SJSA1 (cell line): ENCODE data around the gene KIR3DL3. TPM values are rescaled to one million over a fixed set of nuclear protein-coding genes. Genes with fewer than 3 reads are reported as not detected.
"Not testable (repeated sequence)": the region's sequence is repeated elsewhere in the genome, so short reads cannot be mapped to it uniquely, and the experiment has no call there.

ENCODE experiments used
- DNase-seq, 2 experiments: peaks; one replicate each; pipeline ENCODE4 v3.0.0-alpha.2; 2015 to 2020; ENCODE audit warnings: low spot score in 2 of 2, low read depth in 1 of 2
- H3K27ac ChIP-seq: fragments of 250-450 bp; sonication (Bioruptor Pico); 2 replicates; pipeline ENCODE4 v1.5.1; 2020; ENCODE audit warnings: mild to moderate bottlenecking, moderate library complexity
- H3K27me3 ChIP-seq: fragments of 250-450 bp; sonication (Bioruptor Pico); replicated peaks from 2 replicates; pipeline ENCODE4 v1.5.1; 2020; ENCODE audit warnings: mild to moderate bottlenecking, moderate library complexity
- H3K36me3 ChIP-seq: fragments of 250-450 bp; sonication (Bioruptor Pico); 2 replicates; pipeline ENCODE4 v1.5.1; 2020; ENCODE audit warnings: mild to moderate bottlenecking
- H3K4me1 ChIP-seq: fragments of 250-450 bp; sonication (Bioruptor Pico); replicated peaks from 2 replicates; pipeline ENCODE4 v1.6.1; 2021; ENCODE audit warnings: mild to moderate bottlenecking
- H3K4me3 ChIP-seq: fragments of 250-450 bp; sonication (Bioruptor Pico); 2 replicates; pipeline ENCODE4 v1.5.1; 2020; ENCODE audit warnings: mild to moderate bottlenecking
- H3K9me3 ChIP-seq: fragments of 250-450 bp; sonication (Bioruptor Pico); replicated peaks from 2 replicates; pipeline ENCODE4 v1.5.1; 2020; ENCODE audit warnings: mild to moderate bottlenecking
- total RNA-seq: library from RNA; depleted of rRNA; stranded (reverse); fragments of >200 nt; shearing (Covaris generic); gene quantifications from 2 replicates; pipeline ENCODE4 v1.2.3, GENCODE V29; 2014

KIR3DL3 gene
- total RNA-seq, 1 experiment from 2014 or later = not detected

- H3K9me3 ChIP-seq, H3K4me3 ChIP-seq, H3K36me3 ChIP-seq, DNase-seq, H3K27ac ChIP-seq, H3K27me3 ChIP-seq, H3K4me1 ChIP-seq: not testable (repeated sequence)
Measured at GRCh38 chr19:54744080-54744479, 19.8 kb downstream of the KIR3DL3 start.

GRCh38 chr19:54747614-54748322, 23.5 kb downstream of the KIR3DL3 start:
- H3K9me3 ChIP-seq, H3K4me1 ChIP-seq, H3K27me3 ChIP-seq, H3K4me3 ChIP-seq, H3K36me3 ChIP-seq: not testable (repeated sequence)
- peak; percentile 52 to 71 for DNase-seq
- peak overlapping the region; percentile 19; the same call in 1 of the 2 replicates for H3K27ac ChIP-seq

GRCh38 chr19:54750276-54750675, 26.0 kb downstream of the KIR3DL3 start:
- not testable (repeated sequence) for H3K36me3 ChIP-seq, H3K9me3 ChIP-seq, H3K27ac ChIP-seq, DNase-seq, H3K4me3 ChIP-seq, H3K27me3 ChIP-seq, H3K4me1 ChIP-seq

- not testable (repeated sequence) for H3K4me3 ChIP-seq, H3K9me3 ChIP-seq, H3K27ac ChIP-seq, H3K36me3 ChIP-seq, H3K27me3 ChIP-seq, H3K4me1 ChIP-seq, DNase-seq
Measured at GRCh38 chr19:54756204-54757110, 32.2 kb downstream of the KIR3DL3 start.

- not testable (repeated sequence) for H3K4me3 ChIP-seq, H3K27ac ChIP-seq, H3K9me3 ChIP-seq, DNase-seq, H3K27me3 ChIP-seq, H3K4me1 ChIP-seq, H3K36me3 ChIP-seq
Measured at GRCh38 chr19:54758577-54758976, 34.3 kb downstream of the KIR3DL3 start.

- peak; percentile 78 to 81 for DNase-seq
- H3K27me3 ChIP-seq = not testable (repeated sequence)
Measured at GRCh38 chr19:54764219-54764618, 40.0 kb downstream of the KIR3DL3 start.

GRCh38 chr19:54766464-54766863, 42.2 kb downstream of the KIR3DL3 start:
- not testable (repeated sequence) for H3K9me3 ChIP-seq, H3K27me3 ChIP-seq

More at GRCh38 chr19:54764219-54764618, 40.0 kb downstream of the KIR3DL3 start:
- not testable (repeated sequence) for H3K4me1 ChIP-seq, H3K4me3 ChIP-seq, H3K36me3 ChIP-seq, H3K9me3 ChIP-seq
- peak overlapping the region; percentile 55 for H3K27ac ChIP-seq

GRCh38 chr19:54769646-54770045, 45.4 kb downstream of the KIR3DL3 start, which contains the start of gene KIR2DL1:
TSS of gene KIR2DL1 (plus strand) at chr19:54769793. CDS start at chr19:54769851, 58 bp downstream.
- not testable (repeated sequence) for H3K27me3 ChIP-seq, H3K9me3 ChIP-seq, H3K36me3 ChIP-seq, DNase-seq, H3K4me3 ChIP-seq
- peaks cover 14% of the 10 kb centered on the region for H3K4me1 ChIP-seq
- peak within 1 kb of the TSS; percentile 70 for H3K27ac ChIP-seq

More at GRCh38 chr19:54766464-54766863, 42.2 kb downstream of the KIR3DL3 start:
- not testable (repeated sequence) for H3K36me3 ChIP-seq, H3K27ac ChIP-seq, DNase-seq, H3K4me3 ChIP-seq
- peaks cover 13% of the 10 kb centered on the region for H3K4me1 ChIP-seq

GRCh38 chr19:54770511-54770910, 46.3 kb downstream of the KIR3DL3 start:
- Histone ChIP-seq H3K27ac (peak overlapping the region; percentile 70), H3K4me1 (peaks cover 14% of the 10 kb centered on the region)
- not testable (repeated sequence) for H3K9me3 ChIP-seq, H3K4me3 ChIP-seq, H3K36me3 ChIP-seq, DNase-seq, H3K27me3 ChIP-seq

GRCh38 chr19:54771018-54771960, 47.0 kb downstream of the KIR3DL3 start:
- Histone ChIP-seq H3K4me1 (peaks cover 14% of the 10 kb centered on the region), H3K27ac (peak overlapping the region; percentile 70)
- H3K4me3 ChIP-seq, H3K36me3 ChIP-seq, H3K9me3 ChIP-seq, H3K27me3 ChIP-seq: not testable (repeated sequence)
- DNase-seq = peak; percentile 90 to 96

- not testable (repeated sequence) for H3K9me3 ChIP-seq, H3K27ac ChIP-seq, H3K4me3 ChIP-seq, DNase-seq, H3K27me3 ChIP-seq, H3K36me3 ChIP-seq
- peaks cover 14% of the 10 kb centered on the region for H3K4me1 ChIP-seq
Measured at GRCh38 chr19:54772666-54773065, 48.4 kb downstream of the KIR3DL3 start.

GRCh38 chr19:54775095-54775815, 51.0 kb downstream of the KIR3DL3 start:
- not testable (repeated sequence) for H3K4me3 ChIP-seq, DNase-seq, H3K27me3 ChIP-seq, H3K9me3 ChIP-seq, H3K36me3 ChIP-seq, H3K27ac ChIP-seq
- H3K4me1 ChIP-seq = peaks cover 14% of the 10 kb centered on the region

- not testable (repeated sequence) for H3K27ac ChIP-seq, H3K9me3 ChIP-seq, H3K36me3 ChIP-seq, H3K27me3 ChIP-seq, DNase-seq, H3K4me3 ChIP-seq, H3K4me1 ChIP-seq
Measured at GRCh38 chr19:54775830-54776229, 51.6 kb downstream of the KIR3DL3 start.
